GM21825 (cell line): ENCODE measurements around the gene TFEC.
"Not testable (repeated sequence)": the region's sequence is repeated elsewhere in the genome, so short reads cannot be mapped to it uniquely, and the experiment has no call there.

ENCODE experiments used
- ATAC-seq: cut with Tn5 transposase; IDR thresholded peaks from one replicate; pipeline ENCODE4 v1.9.1; 2021; ENCODE audit warnings: mild to moderate bottlenecking, moderate library complexity; ENCODE audit not compliant: unreplicated experiment

Gene TFEC, protein sequence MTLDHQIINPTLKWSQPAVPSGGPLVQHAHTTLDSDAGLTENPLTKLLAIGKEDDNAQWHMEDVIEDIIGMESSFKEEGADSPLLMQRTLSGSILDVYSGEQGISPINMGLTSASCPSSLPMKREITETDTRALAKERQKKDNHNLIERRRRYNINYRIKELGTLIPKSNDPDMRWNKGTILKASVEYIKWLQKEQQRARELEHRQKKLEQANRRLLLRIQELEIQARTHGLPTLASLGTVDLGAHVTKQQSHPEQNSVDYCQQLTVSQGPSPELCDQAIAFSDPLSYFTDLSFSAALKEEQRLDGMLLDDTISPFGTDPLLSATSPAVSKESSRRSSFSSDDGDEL

DNA sequence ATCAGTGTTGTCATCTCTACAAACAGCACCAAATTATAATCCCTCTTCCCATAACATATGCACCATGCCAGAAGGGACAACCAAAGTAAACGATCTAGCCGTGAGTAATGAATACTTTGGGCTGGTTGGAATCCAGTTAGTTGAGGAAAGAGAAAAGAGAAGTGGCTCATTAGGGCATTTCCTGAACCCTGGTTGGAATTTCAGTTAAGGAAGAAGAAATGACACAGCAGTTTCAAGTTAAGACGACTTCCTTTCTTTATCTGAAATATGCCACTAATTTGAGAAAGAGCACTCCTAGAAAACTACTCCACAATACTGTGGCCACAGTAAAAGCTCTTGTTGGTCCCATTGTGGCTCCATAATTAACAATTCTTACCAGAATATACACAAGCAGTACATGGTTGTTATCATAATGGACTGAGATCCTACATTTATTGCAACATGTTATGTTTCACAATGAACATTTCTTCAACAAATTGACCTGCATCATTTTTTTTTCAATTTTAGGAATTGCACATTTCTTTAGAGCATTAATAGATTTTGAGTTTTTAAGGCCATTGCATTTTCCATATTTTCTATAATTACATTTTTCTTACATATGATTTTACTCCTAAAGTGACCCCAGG lies at the start of gene TFEC:
TFEC (minus strand) TSS at position 113 of the 626 bp plus-strand sequence. CDS start 46,322 bp downstream, outside the sequence.
- ATAC-seq: no peak

DNA sequence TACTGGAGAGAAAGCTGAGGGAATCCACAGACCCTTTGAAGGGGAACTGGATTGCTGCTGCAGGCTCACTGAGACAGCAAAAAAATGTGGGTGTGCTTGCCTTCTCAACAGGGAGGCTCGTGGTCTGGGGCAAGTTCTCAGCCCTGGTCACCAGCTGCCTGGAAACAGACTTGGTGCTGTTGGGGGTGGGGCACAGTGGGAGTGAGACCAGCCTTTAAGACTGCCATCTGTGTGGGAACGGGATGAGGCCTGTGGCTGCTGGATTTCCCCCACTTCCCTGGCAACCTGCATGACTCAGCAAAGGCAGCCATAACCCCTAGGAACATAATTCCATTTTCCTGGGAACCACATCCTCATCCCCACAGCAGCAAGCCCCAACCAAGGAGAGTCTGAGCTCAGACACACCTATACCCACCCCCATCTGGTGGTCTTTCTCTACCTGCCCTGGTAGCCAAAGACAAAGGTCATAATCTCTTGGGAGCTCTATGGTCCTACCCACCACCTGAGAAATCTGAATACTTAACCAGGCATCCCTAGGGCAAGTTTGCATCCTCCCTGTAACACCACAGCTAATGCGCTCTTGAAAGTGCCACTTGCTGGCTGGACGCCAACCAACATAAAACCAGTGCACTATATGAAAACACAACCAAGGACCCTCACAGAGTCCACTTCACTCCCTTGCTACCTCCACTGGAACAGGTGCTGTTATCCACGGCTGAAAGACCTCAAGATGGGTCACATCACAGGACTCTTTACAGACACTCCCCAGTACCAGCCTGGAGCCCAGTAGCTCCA lies 45.0 kb upstream of the TFEC start:
- no peak for ATAC-seq

DNA sequence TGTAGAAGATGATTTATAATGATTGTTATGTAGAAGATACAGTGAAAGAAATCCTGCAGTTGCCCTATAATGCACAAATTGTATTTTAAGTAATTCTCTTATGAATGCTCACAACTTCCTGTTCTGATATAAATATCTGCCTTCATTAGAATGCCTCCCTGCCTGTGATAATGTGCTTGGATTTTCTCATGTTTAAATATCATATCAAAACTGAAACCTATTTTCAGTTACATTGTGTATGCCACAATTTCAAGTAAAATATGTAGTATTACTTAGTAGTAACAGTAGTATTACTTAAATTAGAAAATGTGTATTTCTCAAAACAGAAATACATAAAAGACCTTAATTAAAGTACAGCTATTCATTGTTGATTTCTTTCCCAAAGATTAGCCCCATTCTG lies 41.1 kb upstream of the TFEC start:
- no peak for ATAC-seq

DNA sequence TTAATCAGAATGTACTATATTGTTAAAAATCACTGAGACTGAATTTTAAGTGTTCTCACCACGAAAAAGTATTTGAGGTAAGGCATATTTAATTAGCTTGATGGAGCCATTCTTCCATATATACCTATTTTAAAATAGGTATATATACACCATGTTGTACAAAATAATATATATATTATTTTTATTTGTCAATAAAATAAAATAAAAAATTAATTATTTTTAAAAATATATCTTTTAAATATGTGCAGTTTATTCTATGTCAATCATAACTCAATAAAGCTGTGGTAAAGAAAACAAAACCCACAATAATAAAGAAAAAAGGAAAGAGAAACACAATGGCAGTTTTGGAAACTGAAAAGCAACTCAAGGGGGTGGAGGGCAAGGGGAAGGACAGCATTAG lies 33.6 kb upstream of the TFEC start:
- ATAC-seq: no peak

DNA sequence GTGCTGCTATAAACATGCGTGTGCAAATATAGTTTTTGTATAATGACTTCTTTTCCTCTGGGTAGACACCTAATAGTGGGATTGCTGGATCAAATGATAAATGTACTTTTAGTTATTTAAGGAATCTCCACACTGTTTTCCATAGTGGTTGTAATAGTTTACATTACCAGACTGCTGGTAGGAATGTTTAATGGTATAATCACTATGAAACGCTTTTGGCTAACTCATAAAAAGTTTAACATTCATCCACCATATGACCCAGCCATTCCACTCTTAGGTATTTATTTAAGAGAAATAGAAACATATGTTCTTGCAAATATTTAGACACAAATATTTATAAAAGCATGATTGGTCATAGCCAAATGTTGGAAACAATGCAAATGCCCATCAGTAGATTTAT lies 32.1 kb upstream of the TFEC start:
- no peak for ATAC-seq

DNA sequence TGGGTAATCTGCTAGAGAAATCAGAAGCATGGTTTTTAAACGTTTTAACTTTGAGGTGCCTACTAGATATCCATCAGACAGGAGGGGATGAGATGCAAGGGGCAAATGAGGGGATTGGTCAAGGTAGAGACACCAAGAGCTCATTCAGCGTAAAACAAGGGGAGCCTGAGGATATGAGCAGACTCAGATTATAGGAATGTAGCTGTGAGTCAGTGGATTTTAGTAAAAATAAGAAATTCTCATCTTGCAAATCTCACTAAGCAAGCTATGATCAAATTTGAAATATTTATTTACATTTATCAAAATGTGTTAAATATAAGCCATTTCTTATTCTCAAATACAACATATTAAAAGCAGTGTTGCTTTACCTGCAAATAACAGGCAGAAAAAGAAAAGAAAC lies 21.4 kb upstream of the TFEC start:
- ATAC-seq: no peak

DNA sequence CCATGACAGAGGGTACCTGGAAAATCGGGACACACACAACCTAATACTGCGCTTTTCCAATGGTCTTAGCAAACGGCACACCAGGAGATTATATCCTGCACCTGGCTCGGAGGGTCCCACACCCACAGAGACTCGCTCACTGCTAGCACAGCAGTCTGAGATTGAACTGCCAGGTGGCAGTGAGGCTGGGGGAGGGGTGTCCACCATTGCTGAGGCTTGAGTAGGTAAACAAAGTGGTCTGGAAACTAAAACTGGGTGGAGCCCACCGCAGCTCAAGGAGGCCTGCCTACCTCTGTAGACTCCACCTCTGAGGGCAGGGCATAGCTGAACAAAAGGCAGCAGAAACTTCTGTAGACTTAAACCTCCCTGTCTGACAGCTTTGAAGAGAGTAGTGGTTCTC lies 16.7 kb upstream of the TFEC start:
- ATAC-seq: not testable (repeated sequence)

DNA sequence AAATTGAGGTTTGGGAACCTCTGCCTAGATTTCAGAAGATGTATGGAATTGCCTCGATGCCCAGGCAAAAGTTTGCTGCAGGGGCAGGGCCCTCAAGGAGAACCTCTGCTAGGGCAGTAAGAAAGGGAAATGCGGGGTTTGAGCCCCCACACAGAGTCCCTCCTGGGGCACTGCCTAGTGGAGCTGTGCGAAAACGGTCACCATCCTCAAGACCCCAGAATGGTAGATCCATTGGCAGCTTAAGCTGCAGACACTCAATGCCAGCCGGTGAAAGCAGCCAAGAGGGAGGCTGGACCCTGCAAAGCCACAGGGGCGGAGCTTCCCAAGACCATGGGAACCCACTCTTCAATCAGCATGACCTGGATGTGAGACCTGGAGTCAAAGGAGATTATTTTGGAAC lies 15.0 kb upstream of the TFEC start:
- no peak for ATAC-seq

DNA sequence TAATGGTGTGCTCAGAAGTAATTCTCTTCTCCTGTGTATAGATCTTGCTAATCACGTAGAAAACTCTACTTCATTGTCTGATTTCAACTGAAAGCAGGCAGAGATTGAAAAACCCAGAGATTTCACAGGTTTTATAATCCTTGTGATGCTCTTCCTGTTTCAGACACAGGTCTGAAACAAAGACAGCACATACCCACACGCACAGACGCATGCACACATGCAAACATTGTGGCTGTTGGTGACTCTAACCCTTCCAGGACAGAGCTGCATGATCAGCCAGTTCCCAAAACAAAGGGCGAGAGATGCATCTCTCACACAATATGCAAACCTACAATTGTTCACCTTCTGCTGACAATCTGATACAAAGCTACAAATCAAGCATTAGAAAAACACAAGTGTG lies 11.1 kb upstream of the TFEC start:
- ATAC-seq: peak; percentile 96

DNA sequence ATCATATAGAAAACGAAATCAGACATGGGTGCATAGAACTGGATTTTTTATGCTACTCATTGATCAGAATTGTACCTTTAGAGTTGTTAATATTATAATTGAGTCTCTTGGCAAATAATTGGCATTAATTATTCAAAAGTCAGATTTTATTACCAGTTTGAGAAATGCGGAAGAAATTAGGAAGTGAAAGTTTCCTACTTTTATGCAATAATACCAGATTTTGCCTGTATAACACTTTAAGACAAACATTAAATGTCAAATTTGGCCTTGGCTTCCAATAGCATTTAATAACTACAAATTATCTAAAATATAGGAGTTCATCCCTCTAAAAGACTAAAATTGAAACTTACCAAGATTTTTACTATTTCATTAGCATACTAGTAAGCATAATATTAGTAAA lies 6.8 kb upstream of the TFEC start:
- no peak for ATAC-seq

DNA sequence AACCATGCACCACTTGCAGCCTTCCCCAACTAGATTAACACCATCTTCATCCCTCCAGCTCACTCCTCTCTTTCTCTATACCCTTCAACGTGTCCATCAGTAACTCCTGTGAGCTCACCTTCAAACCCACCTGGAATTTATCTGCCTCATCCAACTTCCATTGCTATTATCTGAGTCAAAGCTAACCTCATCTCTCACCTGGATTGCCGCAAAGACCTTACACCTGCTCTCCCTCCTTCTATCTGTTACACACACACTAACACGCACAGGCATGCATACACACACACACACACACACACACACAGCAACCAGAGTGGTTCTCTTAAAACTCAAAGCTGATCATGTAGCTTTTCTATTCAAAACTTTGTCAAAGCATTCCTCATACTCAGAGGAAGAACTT lies 3.8 kb upstream of the TFEC start:
- ATAC-seq: no peak

DNA sequence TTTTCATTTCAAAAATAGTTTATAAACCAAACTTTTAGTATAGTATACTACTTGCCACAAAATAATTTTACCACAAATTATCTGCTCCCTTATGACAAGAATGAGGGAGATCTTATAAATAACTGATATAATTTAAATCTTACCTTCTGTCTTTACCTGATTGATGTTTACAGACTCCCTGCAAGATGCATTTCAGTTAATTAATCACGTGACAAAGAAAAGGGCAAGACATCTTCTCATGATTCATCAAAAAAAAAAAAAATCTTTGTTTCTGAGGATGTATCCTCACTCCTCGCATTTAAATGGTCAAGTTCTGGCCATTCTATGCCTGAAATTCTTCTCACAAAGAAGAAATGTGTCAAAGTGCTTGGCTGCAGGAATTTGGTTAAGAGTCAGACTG lies 2.3 kb upstream of the TFEC start:
- ATAC-seq: no peak

DNA sequence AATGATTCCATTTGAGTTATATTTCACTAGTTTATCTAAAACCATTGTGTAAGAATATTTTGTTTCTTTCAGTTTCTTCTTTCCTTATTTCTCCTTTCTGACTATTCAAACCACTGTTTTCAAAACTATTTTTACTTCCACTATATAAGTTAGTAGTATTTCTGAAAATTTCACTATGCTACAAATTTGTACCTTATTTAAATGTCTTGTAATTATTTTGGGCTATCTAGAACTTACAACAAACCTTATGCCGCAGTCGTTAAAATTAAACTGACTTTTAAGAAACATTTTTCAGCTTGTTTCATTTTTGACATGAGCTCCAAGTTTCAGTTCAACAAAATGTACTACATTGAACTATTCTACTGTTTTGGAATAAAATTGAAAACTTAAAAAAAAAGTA lies 1.8 kb downstream of the TFEC start:
- peak; percentile 72 for ATAC-seq

DNA sequence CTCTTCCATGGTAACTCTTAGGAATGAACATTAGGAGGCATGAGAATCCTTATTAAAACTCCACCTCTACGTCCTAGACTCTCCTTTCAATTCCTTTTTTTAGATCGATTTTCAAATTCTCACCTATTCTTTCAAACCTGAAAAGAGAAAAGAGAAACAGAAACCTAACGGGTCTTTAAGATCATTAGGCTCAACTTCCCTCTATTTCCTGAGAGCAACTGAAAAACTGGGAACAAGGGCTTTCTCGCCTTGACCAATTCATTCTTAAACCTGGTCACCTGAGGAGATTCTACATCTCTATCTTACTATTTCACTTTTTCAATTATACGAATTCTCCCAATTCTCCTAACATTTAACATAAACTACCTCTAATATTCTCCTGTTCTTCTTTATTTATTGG lies 2.8 kb downstream of the TFEC start:
- ATAC-seq: no peak

DNA sequence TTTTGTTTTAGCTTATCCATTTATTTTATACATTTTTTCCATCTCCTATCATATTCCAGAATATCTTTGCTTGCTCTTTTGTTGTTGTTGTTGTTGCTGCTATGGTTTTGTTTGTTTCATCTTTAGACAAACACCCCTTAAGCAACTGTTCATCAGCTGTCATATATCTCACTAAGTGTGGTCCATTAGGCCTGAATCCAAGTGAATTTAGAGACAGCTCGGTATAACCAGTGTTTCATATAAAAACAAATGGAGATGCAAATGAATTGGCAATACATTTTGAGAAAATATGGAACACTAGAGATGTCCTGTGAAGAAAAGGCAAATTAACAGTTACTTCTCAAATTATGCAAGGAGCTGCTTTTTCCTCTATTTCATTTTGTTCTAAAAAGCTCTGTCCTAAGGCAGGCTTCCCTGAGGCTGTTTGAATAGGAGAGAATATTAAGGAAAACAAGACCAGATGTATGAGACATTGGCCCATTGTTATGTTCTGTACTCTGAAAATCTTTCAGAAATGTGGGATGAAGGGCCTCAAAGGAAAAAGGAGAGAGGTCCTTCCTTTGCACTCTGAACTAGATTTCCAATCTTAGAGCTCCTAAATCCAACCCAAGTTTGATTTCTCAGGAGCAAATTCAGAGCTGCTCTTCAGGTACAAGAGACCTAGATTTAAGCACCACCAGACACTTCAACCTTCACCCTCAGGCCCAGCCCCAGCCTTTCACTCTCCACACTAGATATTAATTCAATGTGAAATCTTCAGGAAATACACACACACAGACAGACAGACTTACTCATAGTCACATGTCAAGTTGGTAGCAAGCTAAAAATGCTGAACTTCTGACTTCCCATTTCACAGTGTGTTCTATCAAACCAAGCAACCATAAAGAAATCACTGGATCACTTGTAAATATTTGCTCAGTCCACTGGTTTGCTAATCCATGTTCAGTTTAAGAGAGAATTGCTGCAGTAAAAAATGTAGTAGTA lies 5.4 kb downstream of the TFEC start:
- ATAC-seq: no peak

DNA sequence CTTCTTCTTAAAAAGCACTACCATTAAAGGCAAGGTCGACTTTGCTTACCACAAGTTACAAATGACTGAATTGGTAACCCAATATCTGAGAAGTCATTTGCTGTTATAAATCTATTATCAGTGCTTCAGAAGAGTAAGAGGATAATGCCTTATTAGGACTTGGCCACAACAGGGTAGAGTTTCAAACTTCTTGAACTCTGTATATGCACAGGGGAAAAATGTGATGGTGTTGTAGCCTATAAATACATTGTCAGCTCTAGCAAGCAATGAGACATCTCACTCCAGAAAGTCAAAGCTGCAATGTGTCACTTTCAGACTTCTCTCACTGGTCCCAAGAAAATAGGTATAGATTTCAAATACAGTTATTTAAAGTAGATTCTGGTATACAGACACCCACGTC lies 9.3 kb downstream of the TFEC start:
- peak; percentile 56 for ATAC-seq

DNA sequence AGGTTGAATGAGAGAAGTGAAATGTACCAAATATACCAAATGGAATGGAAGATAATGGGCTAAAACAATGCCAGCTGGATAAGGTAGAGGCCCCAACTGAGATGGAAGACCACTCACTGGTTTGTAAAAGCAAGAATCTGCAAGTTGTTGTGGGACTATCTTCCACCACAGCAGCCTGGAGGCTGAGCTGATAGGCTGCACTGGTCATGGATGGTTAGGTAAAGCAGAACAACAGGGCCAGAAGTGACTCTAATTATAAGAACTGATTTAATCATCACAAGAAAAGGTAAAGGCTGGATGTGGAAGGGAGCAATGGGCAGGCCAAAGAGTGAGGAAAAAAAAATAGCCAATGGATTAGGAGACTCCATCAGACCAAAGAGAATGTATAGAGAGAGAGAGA lies 11.8 kb downstream of the TFEC start:
- ATAC-seq: no peak

DNA sequence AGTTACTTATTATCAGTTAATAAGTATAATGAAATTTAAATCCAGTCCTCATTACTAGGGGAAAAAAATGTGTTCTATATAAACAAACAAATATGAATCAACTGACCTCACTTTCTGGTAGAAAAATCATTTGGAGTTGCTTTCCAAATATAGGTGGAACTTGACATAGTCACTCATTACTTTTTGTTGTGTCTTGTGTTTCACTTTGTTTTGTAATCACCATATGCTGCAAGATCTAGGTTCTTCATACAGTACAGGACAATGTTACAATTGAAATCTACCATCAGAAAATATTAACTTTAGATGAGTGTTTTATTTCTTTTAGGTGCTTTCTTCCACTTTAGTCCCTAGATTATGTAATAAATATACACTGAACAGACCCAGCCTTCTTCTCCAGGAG lies 16.9 kb downstream of the TFEC start:
- ATAC-seq: no peak

DNA sequence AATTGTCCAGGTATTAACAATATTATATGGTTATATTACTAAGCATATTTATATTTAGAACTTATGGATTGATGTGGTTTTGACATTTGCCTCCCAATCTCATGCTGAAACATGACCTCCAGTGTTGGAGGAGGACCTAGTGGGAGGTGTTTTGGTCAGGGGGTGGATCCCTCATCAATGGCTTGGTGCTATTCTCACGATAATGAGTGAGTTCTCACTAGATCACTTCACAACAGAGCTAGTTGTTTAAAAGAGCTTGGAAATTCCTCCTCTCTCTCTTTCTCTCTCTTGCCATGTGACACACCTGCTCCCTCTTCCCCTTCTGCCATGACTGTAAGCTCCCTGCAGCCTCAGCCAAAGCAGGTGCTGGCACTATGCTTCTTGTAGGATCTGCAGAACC lies 19.0 kb downstream of the TFEC start:
- no peak for ATAC-seq

DNA sequence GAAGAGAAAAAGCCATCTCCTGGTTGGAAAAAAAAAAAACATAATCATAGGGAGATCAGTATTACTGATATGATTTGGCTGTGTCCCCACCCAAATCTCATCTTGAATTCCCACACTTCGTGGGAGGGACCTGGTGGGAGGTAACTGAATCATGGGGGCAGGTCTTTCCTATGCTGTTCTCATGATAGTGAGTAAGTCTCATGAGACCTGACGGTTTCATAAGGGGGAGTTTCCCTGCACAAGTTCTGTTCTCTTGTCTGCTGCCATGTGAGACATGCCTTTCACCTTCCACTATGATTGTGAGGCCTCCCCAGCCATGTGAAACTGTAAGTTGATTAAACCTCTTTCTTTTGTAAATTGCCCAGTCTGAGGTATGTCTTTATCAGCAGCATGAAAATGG lies 25.8 kb downstream of the TFEC start:
- not testable (repeated sequence) for ATAC-seq

DNA sequence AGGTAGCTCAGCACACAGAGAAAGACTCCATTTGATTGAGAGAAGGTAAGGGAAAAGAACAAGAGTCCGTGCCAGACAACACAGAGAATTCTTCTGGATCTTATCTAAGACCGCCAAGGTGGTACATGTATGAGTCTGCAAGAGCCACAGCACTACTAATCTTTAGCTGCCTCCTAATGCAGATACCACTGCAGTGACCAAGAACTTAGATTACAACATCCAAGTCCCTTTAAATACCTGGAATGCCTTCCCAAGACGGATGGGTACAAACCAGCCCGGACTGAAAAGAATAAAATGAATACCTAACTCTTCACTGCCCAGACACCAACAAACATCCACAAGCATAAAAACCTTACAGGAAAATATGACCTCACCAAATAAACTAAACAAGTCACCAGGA lies 33.3 kb downstream of the TFEC start:
- no peak for ATAC-seq
